OCI-LY7 (cell line): ENCODE results near the gene MNAT1.

Source experiments
- EZH2phosphoT487 ChIP-seq: fragments of 200-600 bp; sonication (generic); IDR thresholded peaks from 2 replicates; pipeline ENCODE4 v1.6.1; 2018; ENCODE audit warnings: low read depth, borderline replicate concordance, mild to moderate bottlenecking, mixed run types, antibody characterized with exemption, low read length, moderate library complexity, mixed read lengths
- TF ChIP-seq, protein P1 (sequence below): fragments of 200-600 bp; sonication (generic); conservative IDR thresholded peaks from 2 replicates; pipeline ENCODE4 v1.5.1; 2014; ENCODE audit warnings: mild to moderate bottlenecking, antibody characterized with exemption, low read length, moderate library complexity, mixed read lengths

DNA sequence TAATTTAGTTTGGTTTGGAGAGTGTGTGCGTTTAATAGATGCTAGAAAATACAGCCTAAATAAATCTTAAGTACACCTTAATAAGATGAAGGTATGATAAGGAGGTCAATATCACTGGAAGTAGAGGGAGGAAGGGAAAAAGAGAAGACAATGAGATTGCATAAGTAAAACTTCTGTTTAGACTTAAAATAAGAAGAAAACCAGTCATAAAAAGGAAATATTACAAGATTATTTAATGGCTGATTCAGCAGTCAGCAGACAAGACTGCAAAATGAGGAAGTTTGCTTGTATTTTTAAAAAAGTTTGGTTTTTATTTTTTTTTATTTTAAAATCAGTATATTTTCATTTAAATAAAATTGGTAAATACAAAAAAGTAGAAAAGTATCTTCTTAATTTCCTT is 249.6 kb downstream of the MNAT1 start:
- TF ChIP-seq, protein P1, sequence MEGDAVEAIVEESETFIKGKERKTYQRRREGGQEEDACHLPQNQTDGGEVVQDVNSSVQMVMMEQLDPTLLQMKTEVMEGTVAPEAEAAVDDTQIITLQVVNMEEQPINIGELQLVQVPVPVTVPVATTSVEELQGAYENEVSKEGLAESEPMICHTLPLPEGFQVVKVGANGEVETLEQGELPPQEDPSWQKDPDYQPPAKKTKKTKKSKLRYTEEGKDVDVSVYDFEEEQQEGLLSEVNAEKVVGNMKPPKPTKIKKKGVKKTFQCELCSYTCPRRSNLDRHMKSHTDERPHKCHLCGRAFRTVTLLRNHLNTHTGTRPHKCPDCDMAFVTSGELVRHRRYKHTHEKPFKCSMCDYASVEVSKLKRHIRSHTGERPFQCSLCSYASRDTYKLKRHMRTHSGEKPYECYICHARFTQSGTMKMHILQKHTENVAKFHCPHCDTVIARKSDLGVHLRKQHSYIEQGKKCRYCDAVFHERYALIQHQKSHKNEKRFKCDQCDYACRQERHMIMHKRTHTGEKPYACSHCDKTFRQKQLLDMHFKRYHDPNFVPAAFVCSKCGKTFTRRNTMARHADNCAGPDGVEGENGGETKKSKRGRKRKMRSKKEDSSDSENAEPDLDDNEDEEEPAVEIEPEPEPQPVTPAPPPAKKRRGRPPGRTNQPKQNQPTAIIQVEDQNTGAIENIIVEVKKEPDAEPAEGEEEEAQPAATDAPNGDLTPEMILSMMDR, result no peak
- no peak for TF ChIP-seq EZH2phosphoT487
